HCT116 (cell line): ENCODE results near the gene HPN. TPM values are rescaled to one million over a fixed set of nuclear protein-coding genes. Genes with fewer than 3 reads are reported as not detected.
A peak's percentile ranks its signal among the peaks of the same experiment; 100 is the strongest.

Source experiments
- ATAC-seq: fragments of 200-7000 bp; cut with Tn5 transposase; 2 replicates; pipeline ENCODE4 v1.9.1; 2020; ENCODE audit warnings: mild to moderate bottlenecking, moderate library complexity
- BruUV-seq: library from RNA; stranded (reverse); fragments of 400-500 nt; replicated peaks from 2 replicates; lab custom pipeline; 2021; lab: Mats Ljungman, UMichigan
- CTCF ChIA-PET: fragments of 300-600 bp; sonication (Branson Sonifier 250); formaldehyde crosslinking; loops from one replicate; lab custom pipeline; 2021; ENCODE audit warnings: antibody characterized with exemption; lab: Charles Lee
- POLR2A ChIA-PET: fragments of 300-600, 350-600 bp; sonication (Branson Sonifier 250); formaldehyde crosslinking; loops from one replicate; lab custom pipeline; 2021; ENCODE audit warnings: antibody characterized with exemption; lab: Charles Lee
- RAD21 ChIA-PET, 2 experiments: fragments of 300-600 bp; sonication (Branson Sonifier 250); formaldehyde crosslinking; loops; one replicate each; lab custom pipeline; 2023; ENCODE audit warnings: low total read pairs in 2 of 2; ENCODE audit not compliant: uncharacterized antibody in 2 of 2, unreplicated experiment in 2 of 2, low non-redundant PET in 1 of 2; lab: Charles Lee
- DNase-seq: peaks from one replicate; pipeline ENCODE4 v3.0.0-alpha.2; 2010; ENCODE audit warnings: low read depth, low spot score
- H2AFZ ChIP-seq: fragments of 200-600 bp; shearing (Covaris generic), sonication (generic); 2 replicates; pipeline ENCODE4 v1.6.1; 2017; ENCODE audit warnings: low read depth, mixed run types, mixed read lengths, antibody characterized with exemption, low read length; ENCODE audit not compliant: poor library complexity, severe bottlenecking
- H3K27ac ChIP-seq: 2 replicates; pipeline ENCODE4 v1.5.1; 2012; ENCODE audit warnings: low read depth, low read length
- H3K27me3 ChIP-seq: fragments of 200-600 bp; sonication (generic); 2 replicates; pipeline ENCODE4 v1.6.1; 2016; ENCODE audit warnings: mixed run types, low read length, mixed read lengths; ENCODE audit not compliant: insufficient read depth
- H3K36me3 ChIP-seq, 2 experiments: fragments of 200-500 bp in 1 of 2; fragments of 200-600 bp in 1 of 2; sonication (Bioruptor generic) in 1 of 2; sonication (generic) in 1 of 2; 2 replicates each; pipeline versions ENCODE4 v1.5.1 to v1.6.1; 2014 to 2016; ENCODE audit warnings: low read length in 2 of 2, inconsistent platforms in 1 of 2, mixed read lengths in 1 of 2, mixed run types in 1 of 2; ENCODE audit not compliant: insufficient read depth in 2 of 2, control insufficient read depth in 1 of 2
- H3K4me1 ChIP-seq, 2 experiments: fragments of 200-600 bp in 1 of 2; sonication (generic) in 1 of 2; 2 replicates each; pipeline versions ENCODE4 v1.5.1 to v1.6.1; 2012 to 2017; ENCODE audit warnings: low read length in 2 of 2, inconsistent platforms in 1 of 2, mild to moderate bottlenecking in 1 of 2, mixed read lengths in 1 of 2, mixed run types in 1 of 2, moderate library complexity in 1 of 2; ENCODE audit not compliant: insufficient read depth in 2 of 2, control insufficient read depth in 1 of 2
- H3K4me2 ChIP-seq: fragments of 200-600 bp; sonication (generic); 2 replicates; pipeline ENCODE4 v1.6.1; 2017; ENCODE audit warnings: mixed run types, low read length, mixed read lengths
- H3K4me3 ChIP-seq, 2 experiments: fragments of 200-600 bp in 1 of 2; sonication (generic) in 1 of 2; replicated peaks in 1 of 2; 2 replicates each; pipeline ENCODE4 v1.5.1; 2011 to 2016; ENCODE audit warnings: low read length in 2 of 2, control low read depth in 1 of 2, low read depth in 1 of 2, mild to moderate bottlenecking in 1 of 2, mixed read lengths in 1 of 2, mixed run types in 1 of 2
- H3K79me2 ChIP-seq: fragments of 200-600 bp; sonication (generic); 2 replicates; pipeline ENCODE4 v1.6.1; 2017; ENCODE audit warnings: mild to moderate bottlenecking, mixed run types, low read length, moderate library complexity, mixed read lengths; ENCODE audit not compliant: insufficient read depth
- H3K9ac ChIP-seq: fragments of 200-600 bp; sonication (generic); 2 replicates; pipeline ENCODE4 v1.6.1; 2016; ENCODE audit warnings: low read length, mixed read lengths
- H3K9me2 ChIP-seq: fragments of 200-600 bp; sonication (generic), shearing (Covaris generic); 2 replicates; pipeline ENCODE4 v1.6.1; 2017; ENCODE audit warnings: mixed run types, mild to moderate bottlenecking, moderate library complexity; ENCODE audit not compliant: insufficient read depth
- H3K9me3 ChIP-seq, 2 experiments: fragments of 200-500 bp in 1 of 2; fragments of 200-600 bp in 1 of 2; sonication (Bioruptor generic) in 1 of 2; sonication (generic) in 1 of 2; 2 replicates each; pipeline ENCODE4 v1.6.1; 2014 to 2017; ENCODE audit warnings: low read length in 2 of 2, mixed read lengths in 2 of 2, inconsistent platforms in 1 of 2, low read depth in 1 of 2, mild to moderate bottlenecking in 1 of 2, mixed run types in 1 of 2, moderate library complexity in 1 of 2; ENCODE audit not compliant: control insufficient read depth in 1 of 2, insufficient read depth in 1 of 2
- H4K20me1 ChIP-seq: fragments of 200-600 bp; sonication (generic), shearing (Covaris generic); 2 replicates; pipeline ENCODE4 v1.6.1; 2017; ENCODE audit warnings: mixed run types, mild to moderate bottlenecking, moderate library complexity; ENCODE audit not compliant: insufficient read depth
- ELF1 ChIP-seq: IDR thresholded peaks from 2 replicates; pipeline ENCODE4 v1.6.1; 2012; ENCODE audit warnings: low read depth, borderline replicate concordance
- RAD21 ChIP-seq: IDR thresholded peaks from 2 replicates; pipeline ENCODE4 v1.6.1; 2012; ENCODE audit warnings: low read depth, mild to moderate bottlenecking
- YY1 ChIP-seq: IDR thresholded peaks from 2 replicates; pipeline ENCODE4 v1.6.1; 2011; ENCODE audit warnings: low read length, low read depth, moderate library complexity, mild to moderate bottlenecking; ENCODE audit not compliant: insufficient replicate concordance; ENCODE audit errors: extremely low read depth
- intact Hi-C: fragments of 100-400 bp; cut with micrococcal nuclease; formaldehyde crosslinking; loops from 2 replicates; pipeline ENCODE4 v1.10.0; 2022
- total RNA-seq: library from RNA; stranded (reverse); gene quantifications from one replicate; pipeline ENCODE4 v1.2.1, GENCODE V29; 2021; ENCODE audit not compliant: unreplicated experiment

The HPN gene
- total RNA-seq, 1 experiment from 2014 or later = 0.32 TPM

DNA sequence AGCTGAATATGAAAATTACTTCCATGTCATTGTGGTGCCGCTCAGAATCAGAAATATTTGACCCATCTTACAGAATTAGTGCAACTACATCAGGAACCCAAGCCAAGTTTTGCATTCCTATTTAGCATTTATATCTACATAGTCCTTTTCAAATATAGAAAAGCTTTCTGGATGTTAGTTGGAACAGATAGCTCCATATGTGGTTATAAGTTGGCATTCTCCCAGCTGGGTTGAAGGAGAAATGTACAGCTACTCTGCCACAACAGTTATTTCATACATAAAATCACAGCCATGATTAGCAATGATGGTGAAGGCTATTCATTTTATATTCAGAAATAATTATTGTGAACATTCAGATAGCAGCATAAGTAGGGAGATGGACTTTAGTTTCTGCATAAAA lies 28.2 kb downstream of the HPN start:
- CTCF ChIA-PET = interaction anchor here (0.5 to 2.3 kb wide), 2 partner anchors 14 to 20 kb away, joined by 3 to 5 read pairs; no protein-coding TSS in a partner anchor
- no peaks in the 10 kb centered on the region for H3K27me3 ChIP-seq
- H3K9me2 ChIP-seq = no peaks in the 10 kb centered on the region
- BruUV-seq = no TSS peak
- H3K36me3 ChIP-seq = no peaks in the 10 kb centered on the region
- ATAC-seq (no peak), DNase-seq (no peak)
- TF ChIP-seq YY1 (no peak), RAD21 (no peak)
- H4K20me1 ChIP-seq = no peaks in the 10 kb centered on the region
- intact Hi-C loops = loop anchor here (5.0 kb wide), 1 partner anchor 178 kb away; the partner anchor contains the start of gene LSR
- POLR2A ChIA-PET = no interaction called here
- no peaks in the 10 kb centered on the region for H3K79me2 ChIP-seq
- RAD21 ChIA-PET = no interaction called here
- no peak overlapping the region for H3K4me2 ChIP-seq
- no peak overlapping the region for H3K27ac ChIP-seq
- H3K9me3 ChIP-seq = peaks cover 0 to 5% of the 10 kb centered on the region in 2 experiments; a peak in 1 of 4 replicates
- no peak overlapping the region for H3K9ac ChIP-seq
- peaks cover 10 to 21% of the 10 kb centered on the region in 2 experiments; a peak in 3 of 4 replicates for H3K4me1 ChIP-seq
- no peak overlapping the region for H2AFZ ChIP-seq
- no peak overlapping the region for H3K4me3 ChIP-seq

DNA sequence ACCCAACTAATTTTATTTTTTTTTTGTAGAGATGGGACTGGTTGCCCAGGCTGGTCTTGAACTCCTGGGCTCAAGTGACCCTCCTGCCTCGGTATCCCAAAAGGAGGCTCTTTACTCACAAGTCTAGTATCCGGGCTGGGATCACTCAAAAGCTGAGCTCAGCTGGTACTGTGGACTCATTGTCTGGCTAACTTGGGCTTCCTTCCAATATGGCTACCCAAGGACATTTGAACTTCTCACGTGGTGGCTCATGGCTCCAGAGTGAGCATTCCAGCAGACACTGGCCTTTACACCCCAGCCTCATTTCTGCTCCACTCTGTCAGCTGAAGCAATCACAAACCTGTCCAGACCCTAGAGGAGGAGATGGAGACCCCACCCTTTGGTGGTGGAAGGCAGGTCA lies 28.9 kb downstream of the HPN start:
- no peaks in the 10 kb centered on the region for H3K36me3 ChIP-seq
- ChIA-PET CTCF (interaction anchor here (2.3 kb wide), 1 partner anchor 15 kb away, joined by 5 read pairs; no protein-coding TSS in a partner anchor), RAD21 (no interaction called here), POLR2A (no interaction called here)
- peaks cover 10 to 21% of the 10 kb centered on the region in 2 experiments; a peak in 3 of 4 replicates for H3K4me1 ChIP-seq
- ATAC-seq = no peak
- H3K4me3 ChIP-seq = no peak overlapping the region
- no peaks in the 10 kb centered on the region for H3K79me2 ChIP-seq
- BruUV-seq = no TSS peak
- no peak overlapping the region for H3K9ac ChIP-seq
- H3K27me3 ChIP-seq = no peaks in the 10 kb centered on the region
- peaks cover 0 to 5% of the 10 kb centered on the region in 2 experiments; a peak in 1 of 4 replicates for H3K9me3 ChIP-seq
- H3K9me2 ChIP-seq = no peaks in the 10 kb centered on the region
- no peak overlapping the region for H3K27ac ChIP-seq
- intact Hi-C loops = no loop called here
- H4K20me1 ChIP-seq = no peaks in the 10 kb centered on the region
- TF ChIP-seq ELF1 = no peak
- TF ChIP-seq YY1 = peak; percentile 64
- TF ChIP-seq, all 23 proteins: peak for 1
- Histone ChIP-seq H3K4me2 (no peak overlapping the region), H2AFZ (no peak overlapping the region)
- DNase-seq = no peak
